Ascending aorta (tissue), 2 donors: ENCODE data around the gene OR11A1. TPM values are rescaled to one million over a fixed set of nuclear protein-coding genes. Genes with fewer than 3 reads are reported as not detected.

Experiments used
- DNase-seq, 2 donors: peaks; one replicate each; pipeline ENCODE4 v3.0.0-alpha.2; 2019; ENCODE audit warnings: low spot score in 2 of 2
- H3K27ac ChIP-seq, 2 donors: fragments of 200-600 bp; sonication (generic); one replicate each; pipeline ENCODE4 v1.5.1; 2016 to 2017; ENCODE audit warnings: mild to moderate bottlenecking in 1 of 2
- H3K27me3 ChIP-seq: fragments of 200-600 bp; sonication (generic); one replicate; pipeline ENCODE4 v1.5.1; 2017
- H3K36me3 ChIP-seq, 2 donors: fragments of 200-600 bp; sonication (generic); one replicate each; pipeline ENCODE4 v1.5.1; 2016
- H3K4me1 ChIP-seq, 2 donors: fragments of 200-600 bp; sonication (generic); one replicate each; pipeline ENCODE4 v1.5.1; 2016 to 2017; ENCODE audit warnings: mild to moderate bottlenecking in 1 of 2
- H3K4me3 ChIP-seq, 2 donors: fragments of 200-600 bp; sonication (generic); one replicate each; pipeline ENCODE4 v1.5.1; 2016 to 2017; ENCODE audit warnings: mild to moderate bottlenecking in 1 of 2
- H3K9me3 ChIP-seq, 2 donors: fragments of 200-600 bp; sonication (generic); one replicate each; pipeline ENCODE4 v1.5.1; 2016
- intact Hi-C: fragments of 100-400 bp; cut with DNase I; formaldehyde crosslinking; loops from one replicate; pipeline ENCODE4 v1.15.1; 2023
- total RNA-seq: library from RNA; depleted of rRNA; stranded (reverse); fragments of >200 nt; gene quantifications from one replicate; pipeline ENCODE4 v1.1.0, GENCODE V29; 2016
- TF ChIP-seq, protein P1 (sequence below), 3 experiments: fragments of 200-600 bp in 2 of 3; fragments of 450-650 bp in 1 of 3; sonication (generic) in 2 of 3; IDR thresholded peaks; one replicate each; pipeline ENCODE4 v1.5.1; 2016 to 2019; ENCODE audit warnings: antibody characterized with exemption in 3 of 3, mild to moderate bottlenecking in 1 of 3, moderate library complexity in 1 of 3

OR11A1 gene
- total RNA-seq, 1 donor from 2014 or later = not detected

- H3K27me3 ChIP-seq = no peaks in the 10 kb centered on the region
- intact Hi-C loops = no loop called here
- no peak within 1 kb of the TSS for H3K27ac ChIP-seq
- H3K36me3 ChIP-seq = no peaks in the 10 kb centered on the region
- H3K4me1 ChIP-seq = no peaks in the 10 kb centered on the region
- no peak for DNase-seq
- H3K4me3 ChIP-seq = no peak within 1 kb of the TSS
- TF ChIP-seq, protein P1, sequence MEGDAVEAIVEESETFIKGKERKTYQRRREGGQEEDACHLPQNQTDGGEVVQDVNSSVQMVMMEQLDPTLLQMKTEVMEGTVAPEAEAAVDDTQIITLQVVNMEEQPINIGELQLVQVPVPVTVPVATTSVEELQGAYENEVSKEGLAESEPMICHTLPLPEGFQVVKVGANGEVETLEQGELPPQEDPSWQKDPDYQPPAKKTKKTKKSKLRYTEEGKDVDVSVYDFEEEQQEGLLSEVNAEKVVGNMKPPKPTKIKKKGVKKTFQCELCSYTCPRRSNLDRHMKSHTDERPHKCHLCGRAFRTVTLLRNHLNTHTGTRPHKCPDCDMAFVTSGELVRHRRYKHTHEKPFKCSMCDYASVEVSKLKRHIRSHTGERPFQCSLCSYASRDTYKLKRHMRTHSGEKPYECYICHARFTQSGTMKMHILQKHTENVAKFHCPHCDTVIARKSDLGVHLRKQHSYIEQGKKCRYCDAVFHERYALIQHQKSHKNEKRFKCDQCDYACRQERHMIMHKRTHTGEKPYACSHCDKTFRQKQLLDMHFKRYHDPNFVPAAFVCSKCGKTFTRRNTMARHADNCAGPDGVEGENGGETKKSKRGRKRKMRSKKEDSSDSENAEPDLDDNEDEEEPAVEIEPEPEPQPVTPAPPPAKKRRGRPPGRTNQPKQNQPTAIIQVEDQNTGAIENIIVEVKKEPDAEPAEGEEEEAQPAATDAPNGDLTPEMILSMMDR (IDR thresholded peaks at IDR 0.05) = no peak
- H3K9me3 ChIP-seq = no peaks in the 10 kb centered on the region
These were observed 30.8 kb upstream of the OR11A1 start, which contains the start of gene MAS1L for GRCh38 chr6:29487660-29488059. Gene MAS1L (minus strand): TSS chr6:29487956. CDS start chr6:29487902, 54 bp downstream.

DNA sequence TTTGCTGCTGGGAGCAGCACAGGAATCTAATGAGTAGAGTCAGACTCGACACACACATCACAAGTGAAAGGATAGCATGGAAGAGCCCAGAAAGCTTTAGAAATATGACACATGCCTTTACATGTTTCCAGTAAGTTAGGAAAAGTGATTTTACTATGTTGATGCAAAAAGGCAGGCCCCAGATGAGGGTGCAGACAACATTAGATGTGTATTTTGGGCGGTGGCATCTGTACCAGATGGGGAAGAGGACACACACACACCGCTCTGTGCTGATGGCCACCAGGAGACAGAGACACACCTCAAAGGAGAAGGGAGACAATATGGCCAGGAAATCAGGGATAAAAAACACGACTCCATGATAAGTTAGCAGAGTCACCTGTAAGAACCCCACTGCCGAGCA is 30.3 kb upstream of the OR11A1 start:
- Histone ChIP-seq H3K27me3 (no peaks in the 10 kb centered on the region), H3K4me1 (no peaks in the 10 kb centered on the region), H3K36me3 (no peaks in the 10 kb centered on the region), H3K4me3 (no peak overlapping the region), H3K9me3 (no peaks in the 10 kb centered on the region), H3K27ac (no peak overlapping the region)
- intact Hi-C loops = no loop called here
- no peak for DNase-seq
- TF ChIP-seq, protein P1 (IDR thresholded peaks at IDR 0.05) = no peak

DNA sequence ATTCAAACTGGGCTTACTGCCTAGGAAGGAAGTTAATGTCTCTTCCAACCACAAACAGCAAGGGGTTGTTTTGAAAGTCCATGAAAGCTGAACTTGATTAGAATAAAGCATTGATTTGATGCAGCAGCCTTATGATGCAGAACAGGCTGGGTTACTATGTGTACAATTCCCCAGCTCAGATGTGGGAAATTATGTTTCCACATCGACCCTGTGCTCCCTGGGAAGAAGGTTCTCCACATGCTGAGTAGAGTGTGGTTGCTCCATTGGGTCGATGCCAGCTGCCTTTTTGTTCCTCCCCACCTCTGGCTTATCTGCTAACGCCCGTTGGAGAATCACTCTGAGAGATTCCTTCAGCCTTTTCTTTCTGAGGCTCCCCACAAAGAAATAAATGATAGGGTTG is 29.7 kb upstream of the OR11A1 start:
- Histone ChIP-seq H3K36me3 (no peaks in the 10 kb centered on the region), H3K9me3 (no peaks in the 10 kb centered on the region), H3K27me3 (no peaks in the 10 kb centered on the region), H3K27ac (no peak overlapping the region), H3K4me1 (no peaks in the 10 kb centered on the region), H3K4me3 (no peak overlapping the region)
- intact Hi-C loops = no loop called here
- DNase-seq = no peak
- TF ChIP-seq, protein P1 (IDR thresholded peaks at IDR 0.05) = no peak

GRCh38 chr6:29483735-29484134 is 26.9 kb upstream of the OR11A1 start:
- intact Hi-C loops = no loop called here

DNA sequence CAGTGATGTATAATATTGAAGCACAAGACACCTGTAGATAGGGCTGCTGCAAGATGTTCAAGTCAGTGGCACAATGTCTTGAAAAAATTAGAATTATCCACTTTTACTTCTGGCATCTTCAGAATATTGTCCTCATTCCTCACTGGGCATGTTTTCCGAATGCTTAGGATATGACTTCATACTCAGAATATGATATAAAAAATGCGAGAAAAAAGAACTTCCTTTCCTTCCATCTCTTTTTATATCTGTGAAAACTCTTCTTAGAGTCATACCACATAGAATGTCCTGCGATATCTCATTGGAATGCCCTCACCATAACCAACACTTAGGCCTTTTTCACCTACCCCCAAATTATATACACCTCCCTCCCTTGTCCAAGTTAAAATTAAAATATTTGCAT is 26.3 kb upstream of the OR11A1 start:
- no peaks in the 10 kb centered on the region for H3K36me3 ChIP-seq
- no peak overlapping the region for H3K27ac ChIP-seq
- intact Hi-C loops = no loop called here
- no peak overlapping the region for H3K4me3 ChIP-seq
- no peaks in the 10 kb centered on the region for H3K9me3 ChIP-seq
- H3K27me3 ChIP-seq = no peaks in the 10 kb centered on the region
- TF ChIP-seq, protein P1 (IDR thresholded peaks at IDR 0.05) = no peak
- H3K4me1 ChIP-seq = no peaks in the 10 kb centered on the region
- no peak for DNase-seq

More at GRCh38 chr6:29483735-29484134, 26.9 kb upstream of the OR11A1 start:
- no peak for DNase-seq
- TF ChIP-seq, protein P1 (IDR thresholded peaks at IDR 0.05) = no peak
- Histone ChIP-seq H3K27me3 (no peaks in the 10 kb centered on the region), H3K4me3 (no peak overlapping the region), H3K27ac (no peak overlapping the region), H3K36me3 (no peaks in the 10 kb centered on the region), H3K4me1 (no peaks in the 10 kb centered on the region), H3K9me3 (no peaks in the 10 kb centered on the region)

DNA sequence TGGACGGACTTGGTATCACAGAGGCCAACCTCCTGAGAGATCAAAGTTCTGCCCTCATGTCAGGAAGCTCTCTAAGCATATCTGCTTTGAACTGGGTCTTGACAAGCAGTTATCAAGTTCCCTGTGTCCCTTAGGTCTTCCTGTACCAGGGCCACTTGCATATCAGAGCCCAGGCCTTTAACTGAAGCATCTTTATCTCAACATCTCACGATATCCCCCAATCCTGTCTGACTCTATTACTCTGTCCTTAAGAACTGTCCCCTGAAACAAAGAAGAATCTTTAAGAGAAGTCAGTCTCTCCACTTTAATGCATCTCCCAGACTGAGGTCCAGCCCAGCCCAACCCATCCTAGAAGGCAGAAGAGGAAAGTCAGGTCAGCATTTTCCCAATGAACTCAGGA is 22.7 kb upstream of the OR11A1 start:
- no peaks in the 10 kb centered on the region for H3K27me3 ChIP-seq
- no peak for DNase-seq
- H3K4me3 ChIP-seq = no peak overlapping the region
- TF ChIP-seq, protein P1 (IDR thresholded peaks at IDR 0.05) = no peak
- no peak overlapping the region for H3K27ac ChIP-seq
- H3K9me3 ChIP-seq = no peaks in the 10 kb centered on the region
- no peaks in the 10 kb centered on the region for H3K4me1 ChIP-seq
- H3K36me3 ChIP-seq = no peaks in the 10 kb centered on the region
- intact Hi-C loops = no loop called here
